OCI-M2 (cell line): ENCODE results near the gene RABL6.
"Not testable (repeated sequence)": the region's sequence is repeated elsewhere in the genome, so short reads cannot be mapped to it uniquely, and the experiment has no call there.

Source experiments
- DNase-seq: peaks from one replicate; lab custom pipeline; 2025; ENCODE audit not compliant: unreplicated experiment; lab: John Stamatoyannopoulos, UW

Gene RABL6

GRCh38 chr9:136855461-136856078 lies 47.8 kb downstream of the RABL6 start:
- no peak for DNase-seq

- DNase-seq, result no peak
Observed at GRCh38 chr9:136856079-136856476, 48.3 kb downstream of the RABL6 start.

- DNase-seq, result no peak
Observed at GRCh38 chr9:136856541-136857141, 48.9 kb downstream of the RABL6 start.

GRCh38 chr9:136857166-136857565 lies 49.4 kb downstream of the RABL6 start:
- no peak for DNase-seq

- DNase-seq, result no peak
Observed at GRCh38 chr9:136857581-136858412, 50.0 kb downstream of the RABL6 start.

GRCh38 chr9:136858452-136858843 lies 50.7 kb downstream of the RABL6 start:
- no peak for DNase-seq

- DNase-seq, result no peak
Observed at GRCh38 chr9:136858844-136859757, 51.4 kb downstream of the RABL6 start.

GRCh38 chr9:136860529-136860928 lies 52.8 kb downstream of the RABL6 start:
- no peak for DNase-seq

- DNase-seq, result no peak
Observed at GRCh38 chr9:136860933-136861873, 53.5 kb downstream of the RABL6 start.

- DNase-seq, result no peak
Observed at GRCh38 chr9:136861874-136862457, 54.2 kb downstream of the RABL6 start.

GRCh38 chr9:136862849-136863622 lies 55.3 kb downstream of the RABL6 start:
- no peak for DNase-seq

GRCh38 chr9:136863623-136864273 lies 56.0 kb downstream of the RABL6 start:
- DNase-seq, result no peak

- no peak for DNase-seq
Observed at GRCh38 chr9:136865041-136865767, 57.5 kb downstream of the RABL6 start.

- DNase-seq, result no peak
Observed at GRCh38 chr9:136865768-136866103, 58.0 kb downstream of the RABL6 start.

- not testable (repeated sequence) for DNase-seq
Observed at GRCh38 chr9:136866898-136867421, 59.2 kb downstream of the RABL6 start.

- DNase-seq, result no peak
Observed at GRCh38 chr9:136867480-136867879, 59.7 kb downstream of the RABL6 start.

GRCh38 chr9:136867917-136868316 lies 60.2 kb downstream of the RABL6 start:
- DNase-seq, result no peak

- no peak for DNase-seq
Observed at GRCh38 chr9:136868644-136869043, 60.9 kb downstream of the RABL6 start.
